Measurements from ENCODE around the gene CFAP44. TPM values are rescaled to one million over a fixed set of nuclear protein-coding genes. Genes with fewer than 3 reads are reported as not detected.

The CFAP44 gene
- total RNA-seq, 2 donors from 2014 or later = 12.3 to 14.4 TPM

GRCh38 chr3:113455446-113455845, 14.2 kb upstream of the CFAP44 start:
- H3K9me3 ChIP-seq = no peaks in the 10 kb centered on the region
- DNase-seq (ENCODE audit: low spot score) = no peak

GRCh38 chr3:113454630-113455029, 13.3 kb upstream of the CFAP44 start:
- no peak overlapping the region for H3K27ac ChIP-seq
- intact Hi-C loops (cut with DNase I) = no loop called here
- no peaks in the 10 kb centered on the region for H3K27me3 ChIP-seq (replicated peaks; ENCODE audit: insufficient read depth)
- H3K36me3 ChIP-seq = no peaks in the 10 kb centered on the region
- no peaks in the 10 kb centered on the region for H3K4me1 ChIP-seq (replicated peaks)
- H3K9me3 ChIP-seq = no peaks in the 10 kb centered on the region
- 98% methylated on average over 3 of the region's 3 CpGs for WGBS
- H3K4me3 ChIP-seq = no peak overlapping the region
- no peak for DNase-seq (ENCODE audit: low spot score)
- TF ChIP-seq POLR2A (IDR thresholded peaks at IDR 0.05) (no peak), CTCF (IDR thresholded peaks at IDR 0.05) (no peak), POLR2AphosphoS5 (IDR thresholded peaks at IDR 0.05) (no peak)

More at GRCh38 chr3:113455446-113455845, 14.2 kb upstream of the CFAP44 start:
- no peak overlapping the region for H3K27ac ChIP-seq
- no peaks in the 10 kb centered on the region for H3K27me3 ChIP-seq (replicated peaks; ENCODE audit: insufficient read depth)
- TF ChIP-seq POLR2A (IDR thresholded peaks at IDR 0.05) (no peak), CTCF (IDR thresholded peaks at IDR 0.05) (no peak), POLR2AphosphoS5 (IDR thresholded peaks at IDR 0.05) (no peak)
- intact Hi-C loops (cut with DNase I) = no loop called here
- no peak overlapping the region for H3K4me3 ChIP-seq
- no peaks in the 10 kb centered on the region for H3K36me3 ChIP-seq
- no peaks in the 10 kb centered on the region for H3K4me1 ChIP-seq (replicated peaks)

- H3K4me1 ChIP-seq (replicated peaks) = no peaks in the 10 kb centered on the region
- H3K27me3 ChIP-seq (replicated peaks; ENCODE audit: insufficient read depth) = no peaks in the 10 kb centered on the region
- no peak overlapping the region for H3K4me3 ChIP-seq
- intact Hi-C loops (cut with DNase I) = no loop called here
- TF ChIP-seq CTCF (IDR thresholded peaks at IDR 0.05) = no peak
- no peak for TF ChIP-seq POLR2A (IDR thresholded peaks at IDR 0.05)
- H3K27ac ChIP-seq = no peak overlapping the region
- H3K36me3 ChIP-seq = no peaks in the 10 kb centered on the region
- no peak for DNase-seq (ENCODE audit: low spot score)
- H3K9me3 ChIP-seq = no peaks in the 10 kb centered on the region
- 92% methylated on average over 6 of the region's 6 CpGs for WGBS
These were observed 12.8 kb upstream of the CFAP44 start for GRCh38 chr3:113454057-113454456.

DNA sequence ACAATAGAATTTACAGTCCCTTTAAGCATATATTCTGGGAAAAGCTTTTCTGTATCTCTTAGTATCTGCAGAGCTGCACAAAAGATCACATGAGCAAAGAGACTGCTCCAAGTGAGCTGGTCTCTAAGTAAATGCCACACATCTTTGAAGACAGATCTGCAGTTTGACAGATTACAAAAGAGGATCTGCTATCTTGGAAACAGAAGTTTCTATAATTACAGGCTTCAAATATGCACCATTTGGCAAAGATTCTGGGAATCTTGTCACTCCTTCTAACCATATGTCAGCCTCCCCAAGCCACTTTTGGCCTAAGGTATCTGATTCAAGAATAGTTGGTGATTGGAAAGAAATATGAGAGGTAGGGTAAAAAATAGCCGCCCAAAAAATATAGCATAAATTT, 9.6 kb upstream of the CFAP44 start:
- no peak for TF ChIP-seq POLR2A (IDR thresholded peaks at IDR 0.05)
- TF ChIP-seq POLR2AphosphoS5 (IDR thresholded peaks at IDR 0.05) = no peak
- TF ChIP-seq CTCF (IDR thresholded peaks at IDR 0.05) = no peak
- Histone ChIP-seq H3K9me3 (no peaks in the 10 kb centered on the region), H3K36me3 (no peaks in the 10 kb centered on the region), H3K27me3 (replicated peaks; ENCODE audit: insufficient read depth) (no peaks in the 10 kb centered on the region), H3K27ac (no peak overlapping the region), H3K4me1 (replicated peaks) (no peaks in the 10 kb centered on the region), H3K4me3 (no peak overlapping the region)
- 98% methylated on average over 1 of the region's 1 CpG for WGBS
- intact Hi-C loops (cut with DNase I) = no loop called here
- DNase-seq (ENCODE audit: low spot score) = no peak

- WGBS = 94% methylated on average over 3 of the region's 3 CpGs
- TF ChIP-seq POLR2A (IDR thresholded peaks at IDR 0.05) = no peak
- TF ChIP-seq CTCF (IDR thresholded peaks at IDR 0.05) = no peak
- TF ChIP-seq POLR2AphosphoS5 (IDR thresholded peaks at IDR 0.05) = no peak
- Histone ChIP-seq H3K9me3 (no peaks in the 10 kb centered on the region), H3K4me1 (replicated peaks) (no peaks in the 10 kb centered on the region), H3K36me3 (no peaks in the 10 kb centered on the region), H3K4me3 (no peak overlapping the region), H3K27me3 (replicated peaks; ENCODE audit: insufficient read depth) (no peaks in the 10 kb centered on the region), H3K27ac (no peak overlapping the region)
- peak; percentile 4 for DNase-seq (ENCODE audit: low spot score)
- intact Hi-C loops (cut with DNase I) = no loop called here
These were observed 1.7 kb downstream of the CFAP44 start for GRCh38 chr3:113439606-113440005.
